Tibial artery (tissue), 4 donors: ENCODE data around the gene TEX29.

ENCODE experiments used
- DNase-seq, 2 donors: peaks; one replicate each; pipeline ENCODE4 v3.0.0-alpha.2; 2019
- H3K27ac ChIP-seq, 2 donors: fragments of 200-600 bp; sonication (generic) in 1 of 2; 1 replicate in 1 of 2; 2 replicates in 1 of 2; pipeline ENCODE4 v1.5.1; 2018 to 2019; ENCODE audit warnings: mild to moderate bottlenecking in 1 of 2
- H3K27me3 ChIP-seq, 2 donors: fragments of 200-600 bp; sonication (generic) in 1 of 2; one replicate each; pipeline versions ENCODE4 v1.5.1 to v1.6.0; 2016 to 2019
- H3K36me3 ChIP-seq, 3 donors: fragments of 200-600 bp; sonication (generic) in 2 of 3; one replicate each; pipeline ENCODE4 v1.5.1; 2016 to 2019; ENCODE audit warnings: mild to moderate bottlenecking in 2 of 3
- H3K4me1 ChIP-seq, 4 donors: fragments of 200-600 bp; sonication (generic) in 2 of 4; 1 replicate in 3 of 4; 2 replicates in 1 of 4; pipeline ENCODE4 v1.5.1; 2016 to 2019
- H3K4me3 ChIP-seq, 2 donors: fragments of 200-600 bp; sonication (generic) in 1 of 2; 1 replicate in 1 of 2; 2 replicates in 1 of 2; pipeline ENCODE4 v1.5.1; 2018 to 2019; ENCODE audit warnings: mild to moderate bottlenecking in 2 of 2
- H3K9me3 ChIP-seq, 3 donors: fragments of 200-600 bp; sonication (generic) in 1 of 3; one replicate each; pipeline ENCODE4 v1.5.1; 2016 to 2019
- intact Hi-C: fragments of 100-400 bp; cut with DNase I; formaldehyde crosslinking; loops from one replicate; pipeline ENCODE4 v1.15.0; 2023; ENCODE audit warnings: low total_unique reads
- TF ChIP-seq, protein P1 (sequence below), 2 experiments: fragments of 200-600 bp in 1 of 2; fragments of 450-650 bp in 1 of 2; IDR thresholded peaks; one replicate each; pipeline ENCODE4 v1.5.1; 2017 to 2019; ENCODE audit warnings: antibody characterized with exemption in 2 of 2, mild to moderate bottlenecking in 1 of 2, moderate library complexity in 1 of 2

TEX29 gene

DNA sequence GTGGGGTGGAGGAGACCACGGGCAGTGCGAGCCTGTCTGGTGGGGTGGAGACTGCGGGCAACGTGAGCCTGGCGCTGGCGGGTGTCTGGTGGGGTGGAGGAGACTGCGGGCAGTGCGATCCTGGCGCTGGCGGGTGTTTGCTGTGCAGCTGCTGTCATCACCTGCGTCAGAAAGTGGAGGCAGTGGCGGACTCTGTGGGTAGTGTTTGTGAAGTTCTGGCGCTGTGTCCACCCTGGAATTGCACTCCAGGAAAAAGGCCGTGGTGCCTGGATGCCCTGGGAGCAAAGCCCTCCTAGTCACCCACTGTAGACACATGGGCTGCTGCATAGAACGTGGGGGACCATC lies 6.2 kb downstream of the TEX29 start:
- TF ChIP-seq, protein P1, sequence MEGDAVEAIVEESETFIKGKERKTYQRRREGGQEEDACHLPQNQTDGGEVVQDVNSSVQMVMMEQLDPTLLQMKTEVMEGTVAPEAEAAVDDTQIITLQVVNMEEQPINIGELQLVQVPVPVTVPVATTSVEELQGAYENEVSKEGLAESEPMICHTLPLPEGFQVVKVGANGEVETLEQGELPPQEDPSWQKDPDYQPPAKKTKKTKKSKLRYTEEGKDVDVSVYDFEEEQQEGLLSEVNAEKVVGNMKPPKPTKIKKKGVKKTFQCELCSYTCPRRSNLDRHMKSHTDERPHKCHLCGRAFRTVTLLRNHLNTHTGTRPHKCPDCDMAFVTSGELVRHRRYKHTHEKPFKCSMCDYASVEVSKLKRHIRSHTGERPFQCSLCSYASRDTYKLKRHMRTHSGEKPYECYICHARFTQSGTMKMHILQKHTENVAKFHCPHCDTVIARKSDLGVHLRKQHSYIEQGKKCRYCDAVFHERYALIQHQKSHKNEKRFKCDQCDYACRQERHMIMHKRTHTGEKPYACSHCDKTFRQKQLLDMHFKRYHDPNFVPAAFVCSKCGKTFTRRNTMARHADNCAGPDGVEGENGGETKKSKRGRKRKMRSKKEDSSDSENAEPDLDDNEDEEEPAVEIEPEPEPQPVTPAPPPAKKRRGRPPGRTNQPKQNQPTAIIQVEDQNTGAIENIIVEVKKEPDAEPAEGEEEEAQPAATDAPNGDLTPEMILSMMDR (IDR thresholded peaks at IDR 0.05): no peak
- Histone ChIP-seq H3K27ac (no peak overlapping the region), H3K27me3 (no peaks in the 10 kb centered on the region), H3K4me1 (no peaks in the 10 kb centered on the region), H3K36me3 (peaks cover 0 to 7% (median 6%) of the 10 kb centered on the region in 3 donors), H3K4me3 (no peak overlapping the region), H3K9me3 (no peaks in the 10 kb centered on the region)
- DNase-seq: no peak
- intact Hi-C loops: no loop called here

DNA sequence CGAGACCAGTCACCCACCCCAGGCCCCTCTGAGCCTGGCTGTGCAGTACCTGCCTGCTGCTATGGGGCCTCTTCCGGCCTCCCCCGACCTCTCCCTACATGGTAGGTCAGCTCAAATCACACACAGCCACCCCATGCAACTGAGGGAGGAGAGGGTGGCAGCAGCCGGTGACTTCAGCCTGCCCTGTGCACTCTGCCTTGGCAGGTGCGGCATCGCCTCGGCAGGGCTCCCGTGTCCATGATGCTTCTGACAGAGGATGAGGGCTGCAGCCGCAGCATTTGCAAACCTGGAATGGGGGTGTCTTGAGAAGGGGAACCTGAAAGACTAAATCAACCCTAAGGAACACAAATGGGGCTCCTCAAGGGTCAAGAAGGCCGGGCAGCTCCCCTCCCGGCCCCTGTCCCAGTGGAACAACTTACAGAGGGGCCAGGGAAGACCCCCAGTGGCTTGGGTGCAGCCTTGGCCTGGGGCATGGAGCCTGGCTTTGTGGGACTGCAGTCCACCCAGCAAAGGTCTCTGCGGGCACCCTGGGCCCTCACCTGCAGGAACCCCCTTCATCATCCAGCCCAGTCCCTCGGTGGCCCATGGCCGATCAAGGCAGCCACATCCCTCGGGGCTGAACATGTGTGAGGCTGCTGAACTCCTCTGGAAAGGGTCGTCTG lies 6.7 kb downstream of the TEX29 start:
- intact Hi-C loops: no loop called here
- DNase-seq: peak; percentile 11 to 54
- Histone ChIP-seq H3K27ac (no peak overlapping the region), H3K4me3 (no peak overlapping the region), H3K9me3 (no peaks in the 10 kb centered on the region), H3K27me3 (no peaks in the 10 kb centered on the region), H3K4me1 (no peaks in the 10 kb centered on the region), H3K36me3 (peaks cover 0 to 7% (median 6%) of the 10 kb centered on the region in 3 donors)
- TF ChIP-seq, protein P1 (IDR thresholded peaks at IDR 0.05): no peak

DNA sequence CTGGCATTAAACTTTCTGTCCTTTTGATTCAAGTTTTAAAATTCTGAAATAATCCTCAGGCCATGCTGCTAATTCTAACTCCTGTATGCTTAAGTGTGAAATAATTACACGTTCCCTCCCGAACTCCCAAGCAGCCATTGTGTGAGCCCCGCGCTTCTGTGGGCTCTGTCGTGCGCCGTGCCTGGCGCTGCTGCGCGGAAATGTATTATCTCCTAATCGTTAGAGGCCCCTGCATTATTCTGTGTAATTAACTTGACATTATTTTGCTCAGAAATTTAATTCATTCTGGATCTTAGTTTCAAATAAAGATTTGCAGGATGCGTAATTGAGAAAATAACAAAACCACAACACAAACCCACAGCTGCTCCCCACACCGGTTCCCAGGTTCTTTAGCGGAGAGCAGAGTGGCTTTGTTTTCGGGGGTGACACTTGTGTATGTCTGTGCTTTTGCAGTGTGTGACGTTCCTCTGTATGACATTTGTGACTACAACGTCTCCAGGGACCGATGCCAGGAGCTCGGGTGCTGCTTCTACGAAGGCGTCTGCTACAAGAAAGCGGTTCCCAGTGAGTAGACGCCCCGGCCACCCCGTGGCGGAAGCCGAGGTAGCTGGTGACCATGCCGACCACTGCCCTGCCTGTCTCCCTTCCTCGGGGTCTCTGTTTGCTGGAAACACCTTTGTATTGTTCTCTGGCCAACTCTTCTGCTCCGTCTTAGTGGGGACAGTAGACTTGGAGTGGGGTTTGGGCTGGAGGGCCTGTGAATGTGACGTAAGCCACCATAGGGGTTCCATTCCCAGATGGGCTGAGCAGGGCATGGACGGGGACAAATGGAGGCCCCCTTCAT lies 7.5 kb downstream of the TEX29 start:
- intact Hi-C loops: no loop called here
- Histone ChIP-seq H3K27ac (no peak overlapping the region), H3K4me1 (no peaks in the 10 kb centered on the region), H3K27me3 (no peaks in the 10 kb centered on the region), H3K4me3 (no peak overlapping the region), H3K36me3 (peaks cover 0 to 7% (median 6%) of the 10 kb centered on the region in 3 donors), H3K9me3 (no peaks in the 10 kb centered on the region)
- peak in 1 of 2 donors; percentile 34 for DNase-seq
- TF ChIP-seq, protein P1 (IDR thresholded peaks at IDR 0.05): no peak

DNA sequence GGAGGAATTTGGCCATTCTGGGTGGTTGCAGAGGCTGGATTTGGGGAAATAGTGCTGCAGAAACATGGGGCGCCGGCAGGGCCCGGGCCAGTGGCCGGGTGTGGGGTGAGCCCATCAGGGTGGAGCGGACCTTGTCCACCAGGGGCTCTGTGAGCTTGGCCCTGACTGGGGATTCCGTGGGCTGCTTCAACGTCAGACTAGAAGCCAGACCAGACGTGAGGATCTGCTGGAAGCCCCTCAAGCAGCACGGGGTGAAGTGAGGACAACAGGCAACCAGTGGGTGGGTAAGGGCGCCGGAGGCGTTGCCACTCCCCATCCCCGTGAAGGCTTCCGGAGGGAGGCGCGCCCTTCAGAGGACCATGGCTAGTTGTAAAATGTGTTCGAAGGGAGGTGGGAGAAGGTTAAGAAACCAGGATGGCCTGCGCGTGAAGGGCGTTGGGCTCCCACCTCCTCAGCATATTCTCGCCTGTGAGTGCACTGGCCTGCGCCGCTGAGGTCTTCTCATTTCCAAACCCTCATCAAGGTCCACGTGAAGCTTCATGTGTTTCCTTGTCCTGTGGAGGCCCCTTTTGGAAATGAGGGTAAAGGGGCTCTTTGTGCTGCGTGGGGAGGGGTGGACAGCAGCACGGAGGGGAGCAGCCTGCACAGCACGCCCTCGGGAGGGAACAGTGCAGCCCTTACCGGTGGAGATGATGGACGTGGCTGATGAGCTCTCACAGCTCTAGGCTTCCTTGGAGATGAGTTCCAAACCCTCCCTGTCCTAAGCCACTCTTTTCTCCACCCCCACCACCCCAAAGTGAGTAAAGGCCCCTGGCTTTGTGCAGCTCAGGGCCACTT lies 8.3 kb downstream of the TEX29 start:
- intact Hi-C loops: no loop called here

DNA sequence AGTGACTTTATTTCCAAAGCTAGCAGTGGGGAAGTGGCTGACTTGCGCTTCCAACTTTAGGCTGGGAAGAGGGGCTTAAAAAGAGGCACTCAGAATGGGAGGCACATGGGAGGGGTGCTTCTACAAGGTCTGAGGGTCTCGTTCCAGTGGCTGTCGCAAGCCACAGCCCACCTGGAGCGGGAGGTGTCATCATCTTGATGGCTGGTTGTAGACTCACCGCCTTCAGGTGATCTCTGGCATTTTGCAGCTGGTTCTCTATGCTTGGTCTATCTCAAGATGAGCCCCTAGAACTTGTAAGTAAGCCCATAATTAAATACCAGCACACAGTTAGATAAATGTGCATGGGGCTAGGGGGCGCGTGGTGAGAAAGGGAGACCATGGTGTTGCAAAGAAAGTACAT lies 9.2 kb downstream of the TEX29 start:
- Histone ChIP-seq H3K27me3 (no peaks in the 10 kb centered on the region), H3K27ac (no peak overlapping the region), H3K9me3 (no peaks in the 10 kb centered on the region), H3K4me3 (no peak overlapping the region), H3K36me3 (peaks cover 0 to 7% (median 6%) of the 10 kb centered on the region in 3 donors), H3K4me1 (no peaks in the 10 kb centered on the region)
- TF ChIP-seq, protein P1 (IDR thresholded peaks at IDR 0.05): no peak
- intact Hi-C loops: no loop called here
- DNase-seq: peak; percentile 5 to 29

More for the DNA sequence above, 8.3 kb downstream of the TEX29 start:
- Histone ChIP-seq H3K36me3 (peaks cover 0 to 7% (median 6%) of the 10 kb centered on the region in 3 donors), H3K4me3 (no peak overlapping the region), H3K27me3 (no peaks in the 10 kb centered on the region), H3K9me3 (no peaks in the 10 kb centered on the region), H3K4me1 (no peaks in the 10 kb centered on the region), H3K27ac (no peak overlapping the region)
- TF ChIP-seq, protein P1 (IDR thresholded peaks at IDR 0.05): no peak
- peak; percentile 8 to 53 for DNase-seq
